Amniotic epithelial cell (primary cell): ENCODE measurements around the gene COL16A1.
A peak's percentile ranks its signal among the peaks of the same experiment; 100 is the strongest.

Source experiments
- DNase-seq: peaks from one replicate; pipeline ENCODE4 v3.0.0-alpha.2; 2010; ENCODE audit warnings: low read depth

The COL16A1 gene

DNA sequence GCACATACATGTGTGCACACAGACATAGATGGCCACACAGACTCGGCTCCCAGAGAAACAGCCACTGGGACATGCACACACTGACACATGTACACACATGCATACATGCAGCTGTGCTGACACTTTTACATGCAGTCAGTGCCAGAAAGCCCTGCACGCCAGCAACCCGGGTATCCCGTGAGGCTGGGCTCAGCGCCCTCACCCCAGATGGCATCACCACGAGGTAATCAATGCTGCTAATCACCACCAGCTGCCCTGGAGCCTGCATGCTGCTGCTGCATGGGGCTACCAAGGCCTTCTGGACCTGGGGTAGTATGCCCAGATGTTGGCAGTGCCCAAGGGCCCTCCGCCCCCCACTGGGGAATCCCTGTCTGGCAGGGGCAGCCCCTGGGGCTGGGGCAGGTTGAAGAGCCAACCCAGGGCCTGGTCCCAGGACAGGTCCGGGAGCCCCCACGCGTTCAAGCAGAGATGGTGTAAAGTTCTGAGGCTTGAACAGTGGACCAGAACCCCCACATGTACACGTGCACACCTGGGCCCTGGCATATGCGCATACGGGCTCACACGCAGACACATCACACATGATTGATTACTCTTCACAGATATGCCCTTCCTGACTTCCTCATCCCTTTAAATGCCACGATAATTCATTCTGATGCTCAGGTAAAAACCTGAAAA, 2.7 kb upstream of the COL16A1 start:
- DNase-seq = no peak

DNA sequence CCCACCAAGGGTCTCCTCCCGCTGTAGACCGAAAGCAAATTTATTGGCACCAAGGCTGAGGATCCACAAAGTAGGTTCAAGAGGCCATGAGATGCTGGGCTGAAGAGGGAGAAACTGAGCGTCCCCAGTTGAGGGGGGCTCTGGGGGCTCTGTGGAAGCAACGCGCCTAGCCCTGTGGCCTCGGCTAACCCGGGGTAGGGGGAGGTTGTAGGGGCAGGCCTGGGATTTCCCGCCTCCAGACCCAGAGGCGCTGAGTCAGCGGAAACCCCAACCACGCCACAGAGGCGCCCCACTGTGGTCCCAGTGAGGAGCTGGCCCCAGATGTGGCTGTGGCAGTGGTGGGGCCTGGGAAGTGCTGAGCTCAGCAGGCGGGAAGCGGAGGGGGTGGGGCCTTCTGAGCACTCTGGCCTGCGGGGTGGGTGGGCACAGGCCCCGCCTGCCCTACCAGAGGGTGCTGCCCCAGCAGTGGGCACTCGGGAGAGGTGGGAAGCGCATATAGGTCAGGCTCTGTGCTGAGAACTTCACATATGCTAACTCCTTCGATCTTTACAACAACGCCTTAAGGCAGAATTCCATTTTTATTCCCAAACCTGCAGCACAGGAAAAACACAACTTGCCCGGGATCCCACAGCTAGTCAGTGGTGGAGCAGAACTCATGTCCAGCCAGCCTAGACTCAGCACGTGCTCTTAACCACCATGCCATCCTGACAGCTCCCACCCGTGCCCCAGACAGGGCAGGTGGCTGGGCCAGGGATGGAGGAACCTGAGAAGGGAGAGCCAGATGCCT, 1.5 kb upstream of the COL16A1 start:
- peak; percentile 42 for DNase-seq

DNA sequence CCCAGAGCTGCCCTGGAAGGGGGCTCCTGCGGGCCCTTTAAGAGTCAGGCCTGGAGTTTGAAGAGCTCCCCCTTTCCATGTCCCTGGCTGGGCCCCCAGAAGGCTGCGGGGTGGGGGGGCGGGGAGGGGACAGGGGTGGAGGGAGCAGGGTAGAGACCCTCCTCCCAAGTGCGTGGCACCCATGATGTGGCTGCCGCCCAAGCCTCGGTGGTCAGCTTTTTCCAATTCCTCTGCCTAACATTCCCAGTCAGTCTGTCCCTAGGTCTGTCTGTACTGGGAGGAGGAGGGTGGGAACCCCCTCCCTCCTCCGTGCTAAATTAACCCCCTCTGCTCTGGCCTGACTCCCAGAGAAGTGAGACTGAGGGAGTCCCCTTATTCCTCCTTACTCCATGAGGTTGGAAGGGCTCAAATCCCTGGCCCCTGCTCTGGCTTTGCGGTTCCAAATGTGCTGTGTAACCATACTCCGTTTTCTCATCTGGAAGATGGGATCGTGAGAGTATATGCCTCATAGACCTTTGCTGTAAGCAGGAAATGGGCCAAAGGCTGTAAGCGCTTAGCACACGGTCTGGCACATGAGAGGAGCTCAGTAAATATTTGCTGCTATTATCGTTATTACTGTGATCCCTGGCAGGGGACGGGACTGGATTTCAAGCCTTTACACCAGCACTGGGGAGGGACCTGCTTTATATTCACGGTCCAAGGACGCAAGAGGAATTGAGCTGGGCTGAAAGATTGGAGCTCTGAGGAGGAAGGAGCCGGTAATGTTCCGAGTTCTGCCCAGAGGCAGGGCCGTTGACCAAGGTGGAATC, 658 bp upstream of the COL16A1 start:
- peak; percentile 26 for DNase-seq

DNA sequence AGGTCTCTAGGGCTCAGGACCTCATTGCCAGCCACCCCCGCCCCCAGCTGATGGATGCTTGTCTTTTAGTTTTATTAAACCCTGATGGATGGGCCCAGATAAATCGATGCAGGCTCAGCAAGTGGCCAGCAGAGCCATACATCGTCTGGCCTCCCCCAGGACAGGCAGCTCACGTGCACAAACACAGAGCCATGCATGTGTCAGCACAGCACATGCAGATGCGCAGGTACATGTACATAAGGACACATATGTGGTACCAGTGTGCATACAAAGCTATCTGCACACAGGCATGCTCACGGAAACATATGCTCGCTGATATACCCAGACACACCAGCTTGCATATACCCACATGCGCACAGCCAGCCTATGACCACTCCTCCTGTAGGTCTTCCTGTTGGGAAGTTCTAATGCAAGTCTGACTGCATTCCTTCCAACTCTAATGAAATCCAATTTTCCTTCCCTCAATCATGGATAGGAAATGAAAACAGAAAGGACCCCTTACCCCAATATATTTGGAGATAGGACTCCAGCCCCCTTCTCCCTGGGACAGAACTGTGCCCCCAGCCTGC, 897 bp downstream of the COL16A1 start:
- no peak for DNase-seq

DNA sequence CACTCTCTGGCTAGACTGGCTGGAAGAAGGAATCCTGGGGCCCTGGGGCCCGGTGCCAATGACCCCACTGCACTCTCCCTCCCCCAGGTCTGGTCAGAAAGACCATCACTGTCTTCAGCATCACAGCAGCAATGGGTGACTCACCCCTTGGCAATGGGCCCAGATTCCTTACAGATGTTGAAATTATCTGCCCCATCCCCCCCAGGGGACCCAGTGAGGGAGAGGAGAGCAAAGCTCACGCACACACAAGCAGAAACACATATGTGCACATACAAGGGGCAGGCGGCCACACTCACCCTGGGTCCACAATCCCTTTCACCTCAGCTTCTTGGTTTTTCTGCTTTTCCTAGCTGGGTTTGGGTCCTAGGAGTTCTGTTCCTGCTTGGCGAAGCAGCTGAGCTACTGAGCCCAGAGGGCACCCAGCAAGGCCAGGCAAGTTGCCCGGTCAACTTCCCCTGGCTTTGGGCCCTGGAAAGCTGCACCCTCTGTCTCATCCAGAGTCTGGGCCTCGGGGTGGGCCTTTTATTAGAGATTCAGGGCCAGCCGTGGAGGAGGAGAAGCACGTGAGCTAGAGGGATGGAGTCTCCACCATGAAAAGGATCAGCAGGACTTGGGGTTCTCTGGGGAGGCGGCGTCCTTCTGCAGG, 2.6 kb downstream of the COL16A1 start:
- peak; percentile 97 for DNase-seq

DNA sequence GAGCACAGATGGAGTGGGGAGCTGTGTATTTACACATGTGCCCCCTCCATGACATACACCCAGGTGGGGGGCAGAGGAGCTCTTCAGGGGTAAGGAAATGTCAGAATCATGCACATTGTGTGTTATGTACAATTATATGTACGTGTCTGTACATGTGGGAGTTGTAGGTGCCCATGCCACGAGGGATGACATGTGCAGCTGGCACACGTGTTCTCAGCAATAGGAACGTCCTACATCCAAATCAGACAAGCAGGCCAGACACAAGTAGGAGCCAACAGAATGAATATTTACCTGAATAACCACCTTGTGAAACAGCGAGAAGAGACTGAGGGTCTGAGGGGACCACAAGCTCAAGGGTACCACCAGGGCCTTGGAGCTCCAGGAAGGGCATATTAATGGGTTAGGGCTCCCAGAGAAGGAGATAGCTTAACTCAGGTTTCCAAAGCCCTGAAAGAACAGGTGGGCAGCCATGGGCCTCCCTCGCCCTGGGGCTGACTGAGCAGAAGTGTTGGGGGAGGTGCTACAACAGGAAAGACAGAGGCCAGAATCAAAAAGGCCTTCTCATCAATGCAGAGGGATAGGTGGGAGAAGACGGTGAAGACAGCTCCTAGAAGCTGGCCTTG, 3.2 kb downstream of the COL16A1 start:
- no peak for DNase-seq

DNA sequence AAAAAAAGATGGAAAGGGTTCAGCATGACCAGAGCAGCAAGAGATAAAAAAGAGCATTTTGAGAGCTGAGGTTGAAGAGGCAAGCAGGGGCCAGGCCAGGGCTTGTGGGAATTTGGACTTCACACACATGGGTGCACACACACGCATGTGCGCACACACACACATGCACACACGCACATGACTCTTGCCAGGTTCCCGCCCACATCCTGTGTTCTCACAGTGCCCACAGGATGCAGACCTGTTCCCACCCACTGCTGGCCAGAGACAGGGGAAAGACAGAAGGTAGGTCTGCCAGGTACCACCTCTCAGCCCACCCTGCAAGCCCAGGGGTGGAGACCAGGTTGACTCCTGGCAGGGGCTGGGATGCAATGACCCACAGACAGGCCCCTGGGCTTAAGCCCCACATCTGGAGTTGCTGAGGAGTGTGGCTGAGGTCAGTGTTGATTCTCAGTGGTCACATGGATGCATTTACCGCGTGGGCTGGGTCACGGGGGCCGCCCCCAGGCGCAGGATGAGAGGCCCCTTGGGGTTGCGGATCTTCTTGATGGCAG, 4.4 kb downstream of the COL16A1 start:
- no peak for DNase-seq

DNA sequence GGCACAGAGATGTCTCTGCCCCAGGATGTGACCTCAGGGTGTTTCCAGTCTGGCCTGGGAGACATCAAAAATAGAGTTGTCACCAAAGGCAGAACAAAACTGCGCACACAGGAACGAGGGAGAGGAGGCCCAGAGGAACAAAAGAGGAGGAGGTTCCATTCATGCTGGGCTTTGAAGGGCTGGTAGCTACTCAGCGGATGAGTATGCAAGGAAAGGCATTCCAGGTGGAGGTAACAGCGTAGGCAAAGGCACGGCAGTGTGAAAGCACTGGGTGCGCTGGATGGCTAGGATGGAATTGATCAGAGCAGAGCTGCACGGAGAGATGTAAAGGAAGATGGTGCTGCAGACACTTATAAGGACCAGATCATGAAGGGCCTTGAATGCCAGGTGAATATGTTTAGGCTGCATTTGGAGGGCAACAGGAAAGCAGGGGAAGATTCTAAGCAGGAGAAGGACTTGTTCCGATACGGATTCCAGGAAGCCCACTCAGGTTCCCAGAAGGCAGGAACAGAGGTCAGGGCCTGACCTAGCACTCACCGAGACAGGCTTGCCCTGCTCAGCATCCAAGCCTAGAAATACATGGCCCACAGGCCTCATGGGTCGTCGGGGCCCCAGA, 6.3 kb downstream of the COL16A1 start:
- DNase-seq = no peak

DNA sequence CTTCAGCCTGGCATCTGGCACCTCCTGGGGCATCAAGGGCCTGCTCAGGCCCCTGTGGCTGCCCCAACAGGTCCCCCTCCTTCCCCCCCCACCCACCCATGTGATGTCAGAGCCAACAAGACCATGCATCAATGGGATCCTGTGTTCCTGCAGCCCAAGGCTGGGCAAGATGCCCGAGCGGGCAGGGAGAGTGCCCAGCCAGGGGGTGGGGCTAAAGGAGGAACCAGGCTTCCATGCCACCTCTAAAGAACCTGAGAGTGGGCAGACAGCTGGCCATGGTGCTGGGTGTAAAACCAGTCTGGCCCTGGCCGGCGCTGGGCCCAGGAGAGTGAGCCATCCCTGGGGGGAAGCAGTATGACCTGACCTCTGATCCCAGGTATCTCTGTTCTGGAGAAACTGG, 7.6 kb downstream of the COL16A1 start:
- no peak for DNase-seq

DNA sequence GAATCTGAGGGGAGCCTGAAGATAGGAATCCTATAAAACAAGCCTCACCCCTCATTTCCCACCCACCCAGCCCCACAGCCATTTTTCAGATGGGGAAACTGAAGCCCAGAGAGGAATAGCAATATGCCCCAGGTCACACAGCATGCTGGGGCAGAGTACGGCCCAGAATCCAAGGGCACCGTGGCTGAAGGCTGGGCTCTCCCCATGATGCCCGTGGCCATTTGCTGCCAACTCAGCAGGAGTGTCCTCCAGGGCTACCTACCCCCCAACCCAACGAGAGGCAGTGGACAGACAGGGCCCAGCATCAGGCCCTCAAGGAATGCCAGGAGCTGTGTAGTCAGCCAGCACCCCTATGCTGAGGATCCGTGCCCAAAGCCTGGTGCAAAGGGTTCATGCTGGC, 8.5 kb downstream of the COL16A1 start:
- DNase-seq = no peak

DNA sequence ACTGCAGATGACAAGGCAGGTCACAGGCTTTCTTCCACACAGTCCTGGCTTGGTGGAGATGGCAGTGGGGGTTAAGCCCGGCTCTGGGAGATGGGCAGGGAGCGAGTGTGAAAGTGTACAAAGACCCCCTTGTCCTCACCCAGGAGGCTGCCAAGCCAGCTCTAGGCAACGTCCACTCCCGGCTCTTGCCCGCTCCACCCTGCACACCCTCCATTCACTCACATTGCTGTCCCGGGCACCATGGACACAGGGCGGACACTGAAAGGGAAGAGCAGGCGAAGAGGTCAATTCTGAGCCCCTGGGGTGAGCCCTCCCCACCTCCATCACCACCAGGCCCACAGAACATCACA, 8.9 kb downstream of the COL16A1 start:
- no peak for DNase-seq

DNA sequence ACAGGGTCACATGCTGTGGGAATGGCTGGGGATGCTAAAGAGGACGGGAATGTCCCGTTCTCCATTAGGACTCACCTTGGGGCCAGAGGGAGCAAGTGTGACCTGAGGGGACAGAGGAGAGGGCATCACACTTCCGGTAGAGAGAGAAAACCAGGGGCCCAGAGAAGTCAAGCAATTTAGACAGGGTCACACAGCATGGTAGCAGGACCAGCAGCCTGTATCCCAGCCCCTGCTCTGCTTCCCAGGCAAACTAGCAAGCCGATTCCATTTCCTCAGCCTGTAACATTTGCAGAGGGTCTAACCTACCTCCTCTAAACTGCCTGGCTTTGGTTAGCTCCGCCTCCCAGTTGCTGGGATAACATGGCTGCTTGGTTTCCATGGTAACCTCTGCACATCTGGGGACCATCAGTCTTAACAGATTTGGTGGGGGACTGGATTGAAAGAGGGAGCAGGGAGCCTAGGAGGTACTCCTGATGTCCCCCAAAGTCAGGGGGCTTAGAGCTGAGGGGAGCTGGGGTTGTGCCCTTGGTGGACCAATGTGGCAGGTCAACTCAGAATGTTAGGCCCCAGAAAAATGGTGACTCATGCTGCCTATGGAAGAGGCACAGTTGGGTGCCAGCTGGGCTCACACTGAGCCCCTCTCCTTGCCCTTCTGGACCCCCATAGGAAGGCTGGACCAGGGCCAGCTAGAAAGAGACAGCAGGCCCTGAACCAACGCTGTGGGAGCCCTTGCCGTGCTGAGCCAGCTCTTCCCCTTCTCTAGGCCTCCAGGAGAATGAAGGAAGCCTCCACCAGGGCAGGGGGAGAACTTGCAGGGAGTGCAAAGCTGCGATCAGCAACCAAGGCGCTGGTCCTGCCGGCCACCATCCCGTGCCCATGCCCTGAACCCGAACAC, 9.5 kb downstream of the COL16A1 start:
- DNase-seq = no peak

DNA sequence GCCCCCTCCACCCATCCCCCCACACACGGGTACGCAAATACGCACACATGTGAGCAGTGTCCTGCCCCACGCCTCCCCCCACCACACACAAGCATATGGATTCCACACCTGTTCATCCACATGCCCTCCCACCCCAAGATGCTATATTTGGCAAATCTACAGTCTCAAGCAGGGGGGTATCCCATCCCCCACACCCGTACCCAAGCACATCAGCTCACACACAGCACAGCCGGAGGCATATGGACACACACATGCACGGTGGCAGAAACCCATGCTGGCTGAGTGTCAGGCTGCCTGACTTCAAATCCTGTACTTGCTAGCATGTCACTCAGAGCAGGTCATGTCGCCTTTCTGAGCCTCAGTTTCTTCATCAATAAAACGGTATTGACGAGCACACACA, 10.6 kb downstream of the COL16A1 start:
- DNase-seq = no peak

DNA sequence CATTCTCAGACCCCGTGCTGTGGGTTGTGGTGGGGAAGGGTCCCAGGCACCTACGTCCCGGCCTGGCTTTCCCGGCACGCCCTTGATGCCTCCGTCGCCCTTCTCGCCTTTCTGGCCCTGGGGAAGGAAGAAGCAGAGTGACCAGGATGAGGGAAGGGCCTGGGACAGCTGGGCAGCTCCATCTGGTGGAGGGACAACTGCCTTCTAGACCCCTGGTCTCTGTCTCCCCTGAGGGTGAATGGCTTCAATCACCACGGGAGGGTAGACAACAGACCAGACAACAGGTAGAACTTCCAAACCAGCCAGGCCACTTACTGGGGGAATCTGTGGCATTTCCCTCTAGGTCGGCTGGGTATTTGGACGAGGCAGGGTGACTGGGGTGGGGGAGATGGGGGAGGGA, 11.9 kb downstream of the COL16A1 start:
- no peak for DNase-seq

DNA sequence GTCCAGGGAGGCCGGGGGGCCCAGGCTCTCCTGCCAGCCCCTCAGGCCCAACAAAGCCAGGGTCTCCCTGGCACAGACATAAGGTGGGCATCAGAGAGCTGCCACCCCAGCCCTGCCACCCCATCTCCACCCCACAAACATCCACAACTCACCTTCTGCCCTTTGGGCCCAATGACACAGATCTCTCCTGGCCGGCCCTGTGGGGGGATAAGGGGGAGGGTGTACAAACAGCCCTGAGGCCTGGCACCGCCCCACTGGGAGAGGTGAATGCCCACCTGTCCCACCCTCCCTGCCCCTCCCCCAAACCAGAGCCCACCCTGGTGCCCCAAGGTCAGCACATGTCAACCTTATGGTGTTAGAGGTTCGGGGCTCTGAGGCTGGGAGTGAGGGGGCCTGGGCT, 12.4 kb downstream of the COL16A1 start:
- DNase-seq = no peak

DNA sequence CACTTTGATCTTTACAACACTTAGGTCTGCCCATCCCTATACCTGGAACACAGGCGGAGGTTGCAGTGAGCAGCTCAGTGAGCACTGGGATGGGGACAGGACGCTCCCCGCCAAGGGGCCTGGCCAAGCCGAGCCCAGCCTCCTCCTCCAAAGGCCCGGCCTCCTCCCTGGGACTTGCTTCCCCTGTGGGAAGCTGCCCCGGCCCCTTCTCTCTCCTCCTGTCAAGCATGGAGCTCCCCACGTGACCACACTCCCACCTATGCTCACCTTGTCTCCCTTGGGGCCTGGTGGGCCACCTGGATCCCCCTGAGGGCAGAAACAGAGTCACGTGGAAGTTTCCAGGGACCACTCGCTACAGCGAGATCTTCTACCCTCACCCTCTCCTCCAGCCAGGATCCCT, 12.9 kb downstream of the COL16A1 start:
- no peak for DNase-seq

DNA sequence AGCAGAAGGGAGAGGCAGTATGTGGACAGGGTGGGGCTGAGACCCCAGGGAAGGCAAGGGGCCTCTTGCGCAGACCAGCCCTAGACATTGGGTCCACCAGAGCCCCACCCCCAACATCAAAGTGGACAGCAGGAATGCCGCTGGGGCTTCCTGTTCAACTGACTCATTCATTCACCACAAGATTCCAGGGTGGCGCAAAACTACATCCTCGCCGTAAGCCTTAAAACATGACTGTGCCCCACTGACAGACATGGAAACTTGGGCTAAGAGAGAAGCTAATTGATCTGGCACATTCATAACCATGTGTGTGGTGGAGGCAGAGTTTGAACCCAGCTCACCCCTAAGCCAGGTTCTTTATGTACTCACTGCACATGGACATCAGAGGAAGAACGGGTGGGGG, 14.0 kb downstream of the COL16A1 start:
- DNase-seq = peak; percentile 96

DNA sequence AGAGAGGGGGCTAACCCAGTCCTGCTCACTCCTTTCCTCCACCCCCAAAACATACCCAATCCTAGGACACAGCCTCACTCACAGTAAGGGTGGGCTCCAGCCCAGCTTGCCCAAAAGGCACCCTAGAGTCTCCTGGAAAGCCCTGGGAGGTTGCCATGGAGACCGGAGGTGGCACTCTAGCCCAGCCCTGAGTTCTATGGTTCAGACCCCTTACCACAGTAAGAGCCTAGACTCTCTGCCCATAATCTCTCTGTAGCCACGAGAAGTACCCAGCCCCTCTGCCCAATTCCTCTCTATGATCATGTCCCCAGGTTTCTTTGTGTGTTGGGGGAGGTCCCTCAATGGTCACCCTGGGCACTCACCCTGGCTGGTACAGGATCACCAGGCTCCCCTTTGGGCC, 14.4 kb downstream of the COL16A1 start:
- no peak for DNase-seq

DNA sequence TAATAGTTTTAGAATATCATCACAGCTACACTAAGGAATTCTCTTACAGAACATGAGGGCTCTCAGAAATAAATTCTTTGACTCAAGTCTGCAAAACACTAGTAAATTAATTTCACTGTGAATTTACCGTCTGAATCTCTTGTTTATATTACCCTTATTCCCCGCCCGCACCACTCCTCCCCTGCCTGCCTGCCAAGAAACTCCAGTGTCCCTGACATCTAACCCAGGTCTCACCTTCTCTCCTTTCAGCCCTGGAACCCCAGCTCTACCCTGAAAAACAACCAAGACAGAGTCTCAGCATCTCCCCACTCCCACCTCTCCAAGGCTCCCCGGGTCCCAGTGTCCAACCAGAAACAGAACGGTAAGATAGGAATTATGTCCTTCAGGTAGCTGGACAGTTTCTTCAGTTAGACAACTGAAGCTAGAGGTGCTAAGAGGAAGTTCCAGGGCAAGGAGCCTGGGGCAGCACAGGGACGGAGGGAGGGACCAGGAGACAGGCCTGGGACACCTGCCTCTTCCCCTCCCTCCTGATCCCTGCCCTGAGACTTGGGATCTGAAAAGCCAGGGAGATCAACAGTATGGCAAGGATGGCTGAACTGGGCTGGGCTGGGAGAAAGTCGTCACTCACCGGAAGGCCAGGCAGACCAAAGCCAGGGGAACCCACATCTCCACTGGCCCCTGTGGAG, 15.4 kb downstream of the COL16A1 start:
- DNase-seq = peak; percentile 16
